GDM1 (cell line): Measurements from ENCODE around the gene NADK2.
"Not testable (repeated sequence)": the region's sequence is repeated elsewhere in the genome, so short reads cannot be mapped to it uniquely, and the experiment has no call there.

Experiments
- DNase-seq: peaks from one replicate; lab custom pipeline; 2025; lab: John Stamatoyannopoulos, UW

Gene NADK2

GRCh38 chr5:36241631-36242533 is at the start of gene NADK2:
Gene NADK2, minus strand, starts transcription at chr5:36241925. Its CDS starts 127 bp downstream, at chr5:36241798.
- peak; percentile 93 for DNase-seq

GRCh38 chr5:36285837-36286615 is 44.3 kb upstream of the NADK2 start:
- DNase-seq = no peak

- DNase-seq = not testable (repeated sequence)
These were observed 42.0 kb upstream of the NADK2 start for GRCh38 chr5:36283775-36284174.

GRCh38 chr5:36281626-36282025 is 39.9 kb upstream of the NADK2 start:
- no peak for DNase-seq

GRCh38 chr5:36279054-36279698 is 37.5 kb upstream of the NADK2 start:
- no peak for DNase-seq

- DNase-seq = no peak
These were observed 35.9 kb upstream of the NADK2 start for GRCh38 chr5:36277521-36278176.

GRCh38 chr5:36276864-36277263 is 35.1 kb upstream of the NADK2 start:
- DNase-seq = no peak

- no peak for DNase-seq
These were observed 32.2 kb upstream of the NADK2 start for GRCh38 chr5:36273809-36274526.

GRCh38 chr5:36272136-36272690 is 30.5 kb upstream of the NADK2 start:
- DNase-seq = no peak

GRCh38 chr5:36270876-36271575 is 29.3 kb upstream of the NADK2 start:
- DNase-seq = no peak

- DNase-seq = no peak
These were observed 28.4 kb upstream of the NADK2 start for GRCh38 chr5:36270175-36270574.

- DNase-seq = no peak
These were observed 27.8 kb upstream of the NADK2 start for GRCh38 chr5:36269478-36269877.

- no peak for DNase-seq
These were observed 26.2 kb upstream of the NADK2 start for GRCh38 chr5:36267905-36268304.

- DNase-seq = no peak
These were observed 22.6 kb upstream of the NADK2 start for GRCh38 chr5:36264202-36264760.

- DNase-seq = no peak
These were observed 19.5 kb upstream of the NADK2 start for GRCh38 chr5:36261186-36261585.

- DNase-seq = no peak
These were observed 11.8 kb upstream of the NADK2 start for GRCh38 chr5:36253575-36253974.

- DNase-seq = no peak
These were observed 11.1 kb upstream of the NADK2 start for GRCh38 chr5:36252722-36253365.

GRCh38 chr5:36251218-36251617 is 9.5 kb upstream of the NADK2 start:
- DNase-seq = no peak

GRCh38 chr5:36250427-36250826 is 8.7 kb upstream of the NADK2 start:
- no peak for DNase-seq
